ENCODE measurements around the gene RARB.

Gene RARB

GRCh38 chr3:25578059-25578458 is 150.0 kb downstream of the RARB start:
- no peak for DNase-seq (ENCODE audit: low spot score)

- DNase-seq (ENCODE audit: low spot score): no peak
Observed at GRCh38 chr3:25580534-25580933, 152.5 kb downstream of the RARB start.

DNA sequence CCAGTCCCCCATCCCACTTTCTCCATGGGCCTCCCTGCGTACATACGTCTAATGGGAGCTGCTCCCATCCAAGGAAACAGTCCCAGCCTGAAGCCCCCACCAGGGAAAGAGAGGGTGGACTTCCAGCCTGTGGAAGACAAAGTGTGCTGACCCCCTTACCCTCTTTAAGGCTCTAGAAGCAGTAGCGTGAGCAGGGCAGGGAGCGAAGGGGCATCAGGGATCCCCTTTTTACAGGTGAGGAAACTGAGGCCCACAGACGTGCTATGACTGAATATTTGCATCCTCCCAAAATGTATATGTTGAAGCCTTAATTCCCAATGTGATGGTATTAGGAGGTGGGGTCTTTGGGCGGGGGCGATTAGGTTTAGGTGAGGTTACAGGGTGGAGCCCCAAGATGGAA is 153.3 kb downstream of the RARB start:
- no peak for DNase-seq (ENCODE audit: low spot score)

- no peak for DNase-seq (ENCODE audit: low spot score)
Observed at GRCh38 chr3:25581823-25582222, 153.8 kb downstream of the RARB start.

- no peak for DNase-seq (ENCODE audit: low spot score)
Observed at GRCh38 chr3:25582242-25582641, 154.2 kb downstream of the RARB start.

- no peak for DNase-seq (ENCODE audit: low spot score)
Observed at GRCh38 chr3:25583343-25583742, 155.3 kb downstream of the RARB start.

DNA sequence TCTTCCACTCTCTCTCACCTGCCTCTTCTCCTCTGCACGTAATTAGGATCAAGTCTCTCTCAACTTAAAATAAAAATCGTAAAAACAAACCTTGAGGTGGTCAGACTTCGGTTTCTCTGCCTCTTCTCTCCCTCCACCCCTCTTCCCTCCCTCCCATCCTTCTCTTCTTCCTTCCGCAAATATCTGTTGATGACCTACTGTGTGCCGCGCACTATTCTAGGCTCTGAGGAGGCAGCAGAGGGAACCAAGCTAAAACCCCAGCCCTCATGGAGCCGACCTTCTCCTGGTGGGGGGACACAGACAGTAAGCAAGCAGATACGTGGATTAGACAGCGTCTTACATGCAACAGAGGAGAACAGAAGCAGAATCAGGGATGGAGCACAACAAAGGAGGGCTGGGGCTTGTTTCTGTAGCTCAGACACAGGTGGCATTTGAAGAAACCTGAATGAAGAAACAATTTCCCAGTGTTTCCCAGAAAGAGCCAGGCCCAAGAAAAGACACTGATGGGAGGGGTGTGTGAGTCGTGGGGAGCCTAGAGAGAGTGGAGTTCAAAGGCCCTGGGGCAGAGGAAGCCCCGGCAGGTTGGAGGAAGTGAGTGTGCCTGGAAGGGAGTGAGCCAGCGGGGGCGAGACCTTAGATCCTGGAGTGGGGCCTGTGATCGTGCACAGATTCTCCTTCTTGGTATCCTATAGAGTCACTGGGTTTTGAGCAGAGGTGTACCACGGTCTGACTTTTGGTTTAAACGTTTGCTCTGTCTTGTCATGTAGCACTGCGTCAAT is 156.1 kb downstream of the RARB start:
- no peak for DNase-seq (ENCODE audit: low spot score)

DNA sequence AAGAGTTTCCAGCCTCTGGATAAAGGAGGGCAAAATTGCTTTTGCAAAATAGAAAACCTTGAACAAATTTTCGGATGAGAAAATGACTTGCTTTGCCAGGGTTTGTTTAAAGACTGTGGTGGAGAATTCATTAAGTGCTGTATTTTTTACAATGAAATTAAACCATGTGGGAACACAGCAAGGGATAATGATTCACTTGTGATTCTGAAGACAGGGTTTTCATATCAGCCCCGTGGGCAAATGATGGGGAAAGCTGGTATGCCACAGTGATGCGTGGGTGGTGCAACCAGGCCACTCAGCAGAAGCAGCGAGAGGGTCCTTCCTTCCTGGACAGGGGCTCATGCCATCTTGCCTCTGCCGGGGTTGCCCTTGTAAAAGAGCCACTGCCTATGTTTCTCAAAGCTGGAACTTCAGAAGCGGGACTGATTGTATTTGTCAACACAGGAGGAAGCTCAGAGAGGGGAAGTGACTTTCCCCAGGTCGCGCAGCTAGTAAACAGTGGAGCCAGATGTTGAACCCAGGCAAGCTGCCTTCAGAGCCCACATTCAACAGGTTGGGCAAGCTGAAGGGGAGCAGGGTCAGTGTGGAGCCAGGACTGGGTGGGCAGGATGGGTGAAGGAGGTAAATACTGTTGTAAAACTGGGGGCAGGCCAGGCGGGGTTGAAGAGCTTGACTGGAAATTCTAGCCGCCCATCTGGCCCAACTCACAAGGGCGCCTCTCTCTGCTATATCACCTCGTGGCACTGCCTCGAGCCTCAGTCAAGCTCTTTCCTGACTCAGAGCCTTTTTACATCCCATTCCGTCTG is 157.5 kb downstream of the RARB start:
- no peak for DNase-seq (ENCODE audit: low spot score)

DNA sequence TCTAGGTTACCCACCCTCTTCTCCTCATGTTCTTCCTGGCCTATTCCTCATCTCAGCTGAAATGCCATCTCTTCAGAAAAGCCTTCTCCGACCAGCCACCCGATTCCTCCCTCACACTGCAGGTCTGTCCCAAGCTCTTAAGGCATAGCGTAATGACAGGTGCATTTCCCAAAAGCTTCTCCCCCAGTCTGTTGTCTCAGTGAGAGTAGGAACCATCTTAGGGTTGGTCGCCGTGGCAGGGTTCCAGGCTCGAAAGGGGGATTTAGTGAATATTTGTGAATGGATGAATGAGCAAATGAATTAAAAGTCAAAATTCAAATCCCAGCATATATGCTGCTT is 158.1 kb downstream of the RARB start:
- DNase-seq (ENCODE audit: low spot score): no peak

- no peak for DNase-seq (ENCODE audit: low spot score)
Observed at GRCh38 chr3:25586553-25586952, 158.5 kb downstream of the RARB start.

GRCh38 chr3:25587094-25587493 is 159.0 kb downstream of the RARB start:
- no peak for DNase-seq (ENCODE audit: low spot score)

DNA sequence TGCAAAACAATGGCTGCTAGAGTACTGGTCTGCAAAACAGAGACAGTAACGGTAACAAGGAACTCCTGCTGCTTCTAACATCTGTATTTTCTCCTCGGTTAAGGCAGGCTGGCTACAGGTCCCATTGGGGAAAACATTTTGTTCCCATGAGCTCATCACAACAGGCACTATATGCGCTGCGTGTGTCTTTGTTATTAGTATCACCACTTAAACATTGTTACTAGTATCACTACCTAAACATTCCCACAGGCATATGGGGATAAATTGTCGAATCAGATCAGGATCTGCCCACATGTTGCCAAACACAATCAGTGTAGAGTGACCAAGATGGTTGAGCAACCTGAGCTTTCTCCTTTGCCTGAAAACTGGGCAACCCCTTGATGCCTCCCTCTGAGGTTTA is 159.5 kb downstream of the RARB start:
- no peak for DNase-seq (ENCODE audit: low spot score)

DNA sequence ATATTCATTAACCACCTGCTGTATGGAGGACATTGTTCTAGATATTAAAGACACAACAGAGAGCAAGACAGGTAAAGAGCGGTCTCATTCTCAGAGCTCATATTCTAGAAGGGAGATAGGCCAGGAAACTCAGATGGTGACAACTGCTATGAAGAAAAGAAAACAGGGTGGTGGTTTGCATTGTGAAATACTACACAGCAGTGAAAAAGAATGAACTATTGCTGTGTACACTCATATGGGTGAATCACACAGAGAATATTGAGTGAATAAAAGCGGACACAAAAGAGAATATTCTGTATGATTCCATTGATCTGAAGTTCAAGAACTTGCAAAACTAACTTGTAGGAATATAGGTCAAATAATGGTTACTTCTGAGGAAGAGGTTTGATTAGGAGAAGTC is 159.9 kb downstream of the RARB start:
- no peak for DNase-seq (ENCODE audit: low spot score)

GRCh38 chr3:25588441-25589103 is 160.5 kb downstream of the RARB start:
- DNase-seq (ENCODE audit: low spot score): no peak

GRCh38 chr3:25589104-25589782 is 161.2 kb downstream of the RARB start:
- DNase-seq (ENCODE audit: low spot score): no peak

DNA sequence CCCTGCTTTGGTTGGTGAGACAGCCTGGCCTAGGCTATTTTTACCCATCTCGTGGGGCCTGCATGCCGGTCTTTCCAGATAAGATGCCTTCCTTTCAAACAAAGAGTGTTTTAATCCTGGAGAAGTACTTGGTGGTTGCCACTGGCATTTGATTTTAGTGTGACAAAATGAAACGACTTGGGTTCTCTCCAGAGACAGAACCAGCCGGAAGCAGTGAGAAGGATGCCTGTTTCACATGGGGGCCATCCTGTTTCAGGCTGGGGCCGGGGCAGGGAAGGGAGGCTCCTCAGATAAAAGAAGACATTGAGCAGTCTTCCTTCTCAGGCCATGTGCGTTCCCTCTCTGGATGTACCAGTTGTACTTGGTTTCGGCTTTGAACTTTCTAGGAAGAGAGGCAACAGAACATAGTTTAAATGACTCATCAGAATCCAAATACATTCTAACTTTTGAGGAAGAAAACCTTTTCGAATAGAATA is 161.8 kb downstream of the RARB start:
- no peak for DNase-seq (ENCODE audit: low spot score)

- DNase-seq (ENCODE audit: low spot score): no peak
Observed at GRCh38 chr3:25592510-25592968, 164.5 kb downstream of the RARB start.

DNA sequence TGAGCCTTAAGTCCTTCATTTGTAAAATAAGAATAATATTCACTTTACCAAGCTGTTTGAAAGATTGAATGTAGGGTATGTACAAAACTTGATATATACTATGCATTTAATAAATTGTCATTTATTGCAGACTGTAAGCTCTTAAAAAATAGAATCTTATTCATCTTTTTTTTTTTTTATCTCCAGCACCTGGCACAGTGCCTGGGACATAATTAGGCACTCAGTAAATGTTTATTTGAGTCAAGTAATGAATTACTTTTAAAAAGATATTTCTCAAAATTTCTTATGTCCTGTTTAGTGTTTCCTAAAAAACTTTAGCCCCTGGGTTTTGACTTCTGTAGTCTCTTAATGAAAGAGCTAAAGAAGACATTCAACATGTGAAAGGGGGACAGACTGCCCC is 164.9 kb downstream of the RARB start:
- DNase-seq (ENCODE audit: low spot score): no peak

DNA sequence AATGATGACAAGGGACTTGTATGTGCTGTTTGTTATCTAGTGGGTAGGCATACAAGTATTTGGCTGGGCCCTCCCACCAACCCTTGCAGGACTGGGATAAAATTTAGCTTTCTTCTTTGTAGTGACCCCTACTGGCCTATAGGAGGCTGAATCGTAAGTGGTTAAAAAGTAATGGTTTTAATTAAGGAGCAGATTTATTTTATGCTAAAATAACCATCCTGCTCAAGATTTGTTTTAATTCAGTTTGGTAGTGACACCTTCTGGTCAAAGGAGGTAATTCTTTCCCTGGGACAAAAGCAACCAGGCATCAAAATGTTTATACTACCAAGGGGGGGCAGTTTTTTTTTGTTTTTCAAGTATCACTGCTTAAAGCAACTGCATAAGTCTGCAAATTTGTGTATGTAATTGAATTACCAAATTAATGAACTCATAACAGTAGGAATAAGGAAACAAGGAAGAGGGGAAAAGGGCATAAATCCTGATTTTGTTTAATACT is 166.0 kb downstream of the RARB start:
- peak; percentile 19 for DNase-seq (ENCODE audit: low spot score)

GRCh38 chr3:25597535-25598101 is 169.6 kb downstream of the RARB start:
- no peak for DNase-seq (ENCODE audit: low spot score)

DNA sequence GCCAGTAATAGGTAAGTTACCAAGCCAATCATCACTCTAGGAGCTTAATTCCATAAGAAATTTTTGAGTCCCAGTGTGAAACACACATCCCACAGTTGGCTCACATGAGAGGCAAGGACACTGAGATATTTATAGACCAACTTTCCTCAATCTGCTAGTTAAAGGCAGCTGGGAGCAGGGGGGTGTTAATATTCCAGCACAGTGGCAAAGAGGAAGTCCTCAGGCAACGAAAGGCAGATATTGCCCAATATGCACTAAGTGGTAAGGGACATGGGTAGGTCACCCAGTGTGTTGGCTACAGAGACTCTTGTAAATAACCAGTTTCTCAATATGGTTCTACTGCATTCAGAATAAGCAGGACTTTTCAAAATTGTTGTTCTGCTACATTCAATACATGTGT is 175.6 kb downstream of the RARB start:
- DNase-seq (ENCODE audit: low spot score): no peak

Data from activated CD4-positive, alpha-beta T cell treated with anti-CD3 and anti-CD28 coated beads, Interleukin-2, Interleukin-4, amounts not matched to agents 100 ng/mL and 50 ng/mL, durations not matched to agents 16 hours and 8 hours (primary cell).